ENCODE measurements around the gene SLC43A1. TPM values are rescaled to one million over a fixed set of nuclear protein-coding genes. Genes with fewer than 3 reads are reported as not detected.
A peak's percentile ranks its signal among the peaks of the same experiment; 100 is the strongest.

The SLC43A1 gene
- total RNA-seq, 8 experiments from 2014 or later: 0.32 to 13.7 (median 2.1) TPM

GRCh38 chr11:57502376-57502775 lies 13.1 kb downstream of the SLC43A1 start:
- WGBS, 10 experiments: 89 to 100% (median 100%) methylated on average over 1 to 3 of the region's 3 CpGs; no CpG with 5 or more reads in 3 of the 10 experiments
- Histone ChIP-seq H3K27ac (no peak overlapping the region), H3K4me1 (replicated peaks in 1 of 2) (peaks cover 5 to 10% of the 10 kb centered on the region in 2 donors), H3K4me3 (no peak overlapping the region)
- no peak for ATAC-seq (replicated peaks in 6 of 8)
- in situ Hi-C loops (cut with MboI; ENCODE audit: low pct_unique_long_range_greater_than_20kb in 2 of 9, low sequenced_read_pairs in 9 of 9, unreplicated experiment in 9 of 9): loop anchor here in 1 of 9 experiments (25.0 kb wide), 1 partner anchor 165 kb away; the partner anchor contains the start of genes P2RX3 and SSRP1

DNA sequence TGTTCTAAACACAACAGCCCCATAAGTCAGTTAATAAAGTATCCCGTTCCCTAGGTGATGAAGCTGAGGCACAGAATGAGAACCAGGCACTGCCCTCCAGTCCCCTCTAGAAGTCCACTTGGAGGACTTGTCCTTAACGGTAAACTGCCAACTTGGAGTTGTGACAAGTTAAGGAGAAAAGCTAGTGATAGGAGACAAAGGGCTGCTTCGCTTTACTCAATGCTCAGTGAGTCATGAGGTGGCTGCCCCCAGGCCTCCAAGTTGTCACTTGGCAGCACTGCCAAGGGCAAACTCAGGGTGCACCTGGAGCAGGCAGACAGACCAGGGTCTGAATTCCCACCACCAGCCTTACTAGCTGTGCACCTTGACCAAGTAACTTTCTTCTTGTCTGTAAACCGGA lies 13.5 kb downstream of the SLC43A1 start:
- H3K4me1 ChIP-seq (replicated peaks in 1 of 2): peaks cover 5 to 10% of the 10 kb centered on the region in 2 donors
- no peak for ATAC-seq (replicated peaks in 6 of 8)
- WGBS, 10 experiments: 49 to 100% (median 83%) methylated on average over 1 to 3 of the region's 4 CpGs; no CpG with 5 or more reads in 1 of the 10 experiments
- H3K27ac ChIP-seq: no peak overlapping the region
- no peak overlapping the region for H3K4me3 ChIP-seq
- in situ Hi-C loops (cut with MboI; ENCODE audit: low pct_unique_long_range_greater_than_20kb in 2 of 9, low sequenced_read_pairs in 9 of 9, unreplicated experiment in 9 of 9): loop anchor here in 1 of 9 experiments (25.0 kb wide), 1 partner anchor 165 kb away; the partner anchor contains the start of genes P2RX3 and SSRP1

GRCh38 chr11:57500926-57501325 lies 14.6 kb downstream of the SLC43A1 start:
- no peak for ATAC-seq (replicated peaks in 6 of 8)
- no peak overlapping the region for H3K27ac ChIP-seq
- peaks cover 8 to 10% of the 10 kb centered on the region in 2 donors for H3K4me1 ChIP-seq (replicated peaks in 1 of 2)
- H3K4me3 ChIP-seq: no peak overlapping the region
- in situ Hi-C loops (cut with MboI; ENCODE audit: low pct_unique_long_range_greater_than_20kb in 2 of 9, low sequenced_read_pairs in 9 of 9, unreplicated experiment in 9 of 9): loop anchor here in 1 of 9 experiments (25.0 kb wide), 1 partner anchor 164 kb away; the partner anchor contains the start of genes P2RX3 and SSRP1
- WGBS, 10 experiments: 100% methylated on average over 1 of the region's 15 CpGs; no CpG with 5 or more reads in 9 of the 10 experiments

GRCh38 chr11:57500515-57500914 lies 15.0 kb downstream of the SLC43A1 start:
- H3K27ac ChIP-seq: no peak overlapping the region
- peaks cover 8 to 10% of the 10 kb centered on the region in 2 donors for H3K4me1 ChIP-seq (replicated peaks in 1 of 2)
- ATAC-seq (replicated peaks in 6 of 8): no peak
- no peak overlapping the region for H3K4me3 ChIP-seq
- in situ Hi-C loops (cut with MboI; ENCODE audit: low pct_unique_long_range_greater_than_20kb in 2 of 9, low sequenced_read_pairs in 9 of 9, unreplicated experiment in 9 of 9): loop anchor here in 1 of 9 experiments (25.0 kb wide), 1 partner anchor 163 kb away; the partner anchor contains the start of genes P2RX3 and SSRP1
- 94 to 100% methylated on average over 1 to 3 of the region's 8 CpGs; no CpG with 5 or more reads in 8 of the 10 experiments for WGBS, 10 experiments

DNA sequence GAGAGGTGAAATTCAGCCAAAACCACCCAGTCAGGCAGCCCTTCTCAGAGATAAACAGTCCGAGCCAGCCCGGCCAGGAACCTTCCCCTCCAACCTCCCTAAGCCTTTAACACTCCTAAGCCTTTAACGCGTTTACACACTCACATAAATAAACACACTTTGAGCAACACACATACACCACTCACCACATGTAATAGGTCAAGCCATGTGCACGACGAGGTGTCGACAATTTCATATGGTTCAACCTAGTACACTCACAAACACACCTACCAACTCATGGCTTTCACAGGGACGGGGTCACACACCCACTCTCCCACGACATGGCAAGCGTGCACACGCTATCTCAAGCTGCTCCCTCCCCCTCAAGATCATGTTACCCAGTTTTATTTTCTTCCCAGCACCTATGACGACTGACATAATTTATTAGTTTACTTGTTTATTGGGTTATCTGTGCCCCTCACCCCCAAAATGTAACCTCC lies 15.5 kb downstream of the SLC43A1 start:
- Histone ChIP-seq H3K4me3 (peak overlapping the region in 4 of 5 donors; percentile 20 to 32 (median 27)), H3K4me1 (replicated peaks in 1 of 2) (peaks cover 8 to 10% of the 10 kb centered on the region in 2 donors), H3K27ac (no peak overlapping the region)
- no peak for ATAC-seq (replicated peaks in 6 of 8)
- WGBS, 10 experiments: 0 to 100% (median 55%) methylated on average over 1 to 7 of the region's 12 CpGs; no CpG with 5 or more reads in 1 of the 10 experiments
- in situ Hi-C loops (cut with MboI; ENCODE audit: low pct_unique_long_range_greater_than_20kb in 2 of 9, low sequenced_read_pairs in 9 of 9, unreplicated experiment in 9 of 9): loop anchor here in 3 of 9 experiments (25.0 kb wide), 3 partner anchors 137 to 163 kb away; partner anchors contain the start of genes P2RX3 (in 1 of the 3), SSRP1 (in 1 of the 3) and YPEL4 (in 1 of the 3)

DNA sequence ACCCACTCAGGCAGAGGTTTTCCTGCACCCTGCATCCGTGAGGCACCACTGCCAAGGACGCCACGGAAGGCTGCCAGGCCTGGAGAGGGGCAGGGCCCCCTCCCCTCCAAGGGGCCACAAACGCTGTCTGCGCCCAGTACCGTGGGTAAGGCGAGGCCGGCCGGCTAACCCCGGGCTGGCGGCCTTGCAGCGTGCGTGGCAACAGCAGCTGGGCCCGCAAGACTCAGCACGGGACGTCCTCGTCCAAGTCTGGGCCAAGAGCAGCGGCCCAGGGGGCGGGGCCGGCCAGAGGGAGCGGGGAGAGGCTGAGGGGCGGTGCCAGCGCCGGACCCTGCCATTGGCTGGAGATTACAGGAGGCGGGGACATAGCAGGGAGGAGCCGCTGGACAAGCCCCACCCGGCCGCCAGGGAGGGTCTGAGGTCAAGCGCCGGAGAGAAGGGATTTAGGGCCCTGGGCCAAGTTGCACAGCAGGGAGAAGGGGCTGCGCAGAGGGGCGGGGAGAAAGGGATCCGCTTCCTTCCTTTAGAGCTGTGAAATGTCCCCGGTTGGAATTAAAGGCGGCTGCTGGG lies 16.0 kb downstream of the SLC43A1 start:
- ATAC-seq (replicated peaks in 6 of 8): peak; percentile 98 to 100 (median 99)
- H3K4me3 ChIP-seq: peak overlapping the region; percentile 11 to 32 (median 26)
- no peak overlapping the region for H3K27ac ChIP-seq
- WGBS, 10 experiments: 0 to 30% (median 6%) methylated on average over 2 to 7 of the region's 35 CpGs; no CpG with 5 or more reads in 5 of the 10 experiments
- peaks cover 8 to 10% of the 10 kb centered on the region in 2 donors for H3K4me1 ChIP-seq (replicated peaks in 1 of 2)
- in situ Hi-C loops (cut with MboI; ENCODE audit: low pct_unique_long_range_greater_than_20kb in 2 of 9, low sequenced_read_pairs in 9 of 9, unreplicated experiment in 9 of 9): loop anchor here in 2 of 9 experiments (25.0 kb wide), 2 partner anchors 137 to 138 kb away; partner anchors contain the start of gene YPEL4 (in 1 of the 2)

DNA sequence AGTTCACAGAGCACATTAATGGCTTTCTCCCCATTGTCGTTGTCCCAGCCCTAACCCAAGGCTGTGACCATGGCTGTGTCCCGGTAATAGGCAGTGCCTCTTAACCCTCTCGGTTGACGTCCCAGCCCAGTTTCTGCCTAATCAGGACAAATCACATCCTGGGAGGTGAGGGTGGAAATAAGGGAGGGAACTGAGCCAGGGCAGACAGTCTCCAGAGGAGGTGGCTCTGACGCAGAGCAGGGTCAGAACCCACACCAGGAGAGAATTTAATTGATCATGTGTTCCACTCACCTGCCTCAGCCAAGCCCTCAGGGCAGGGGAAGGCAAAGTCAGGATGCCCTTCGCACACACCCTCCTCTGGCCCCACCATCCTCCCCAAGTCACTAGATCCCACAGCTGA lies 17.0 kb downstream of the SLC43A1 start:
- Histone ChIP-seq H3K27ac (no peak overlapping the region), H3K4me1 (replicated peaks in 1 of 2) (peaks cover 8 to 10% of the 10 kb centered on the region in 2 donors), H3K4me3 (no peak overlapping the region)
- in situ Hi-C loops (cut with MboI; ENCODE audit: low pct_unique_long_range_greater_than_20kb in 2 of 9, low sequenced_read_pairs in 9 of 9, unreplicated experiment in 9 of 9): loop anchor here in 2 of 9 experiments (25.0 kb wide), 2 partner anchors 136 to 139 kb away; partner anchors contain the start of gene YPEL4 (in 1 of the 2)
- 80 to 100% methylated on average over 1 of the region's 6 CpGs; no CpG with 5 or more reads in 8 of the 10 experiments for WGBS, 10 experiments
- ATAC-seq (replicated peaks in 6 of 8): no peak

GRCh38 chr11:57497303-57498247 lies 17.9 kb downstream of the SLC43A1 start:
- 83 to 100% (median 89%) methylated on average over 1 to 13 of the region's 15 CpGs; no CpG with 5 or more reads in 2 of the 10 experiments for WGBS, 10 experiments

GRCh38 chr11:57496109-57496820 lies 19.2 kb downstream of the SLC43A1 start:
- in situ Hi-C loops (cut with MboI; ENCODE audit: low pct_unique_long_range_greater_than_20kb in 2 of 9, low sequenced_read_pairs in 9 of 9, unreplicated experiment in 9 of 9): loop anchor here in 2 of 9 experiments (25.0 kb wide), 2 partner anchors 134 to 141 kb away; partner anchors contain the start of gene YPEL4 (in 1 of the 2)
- 74 to 89% (median 87%) methylated on average over 2 to 6 of the region's 9 CpGs; no CpG with 5 or more reads in 5 of the 10 experiments for WGBS, 10 experiments

More at GRCh38 chr11:57497303-57498247, 17.9 kb downstream of the SLC43A1 start:
- ATAC-seq (replicated peaks in 6 of 8): no peak
- H3K27ac ChIP-seq: no peak overlapping the region
- peaks cover 8 to 10% of the 10 kb centered on the region in 2 donors for H3K4me1 ChIP-seq (replicated peaks in 1 of 2)
- no peak overlapping the region for H3K4me3 ChIP-seq
- in situ Hi-C loops (cut with MboI; ENCODE audit: low pct_unique_long_range_greater_than_20kb in 2 of 9, low sequenced_read_pairs in 9 of 9, unreplicated experiment in 9 of 9): loop anchor here in 2 of 9 experiments (25.0 kb wide), 2 partner anchors 135 to 140 kb away; partner anchors contain the start of gene YPEL4 (in 1 of the 2)

DNA sequence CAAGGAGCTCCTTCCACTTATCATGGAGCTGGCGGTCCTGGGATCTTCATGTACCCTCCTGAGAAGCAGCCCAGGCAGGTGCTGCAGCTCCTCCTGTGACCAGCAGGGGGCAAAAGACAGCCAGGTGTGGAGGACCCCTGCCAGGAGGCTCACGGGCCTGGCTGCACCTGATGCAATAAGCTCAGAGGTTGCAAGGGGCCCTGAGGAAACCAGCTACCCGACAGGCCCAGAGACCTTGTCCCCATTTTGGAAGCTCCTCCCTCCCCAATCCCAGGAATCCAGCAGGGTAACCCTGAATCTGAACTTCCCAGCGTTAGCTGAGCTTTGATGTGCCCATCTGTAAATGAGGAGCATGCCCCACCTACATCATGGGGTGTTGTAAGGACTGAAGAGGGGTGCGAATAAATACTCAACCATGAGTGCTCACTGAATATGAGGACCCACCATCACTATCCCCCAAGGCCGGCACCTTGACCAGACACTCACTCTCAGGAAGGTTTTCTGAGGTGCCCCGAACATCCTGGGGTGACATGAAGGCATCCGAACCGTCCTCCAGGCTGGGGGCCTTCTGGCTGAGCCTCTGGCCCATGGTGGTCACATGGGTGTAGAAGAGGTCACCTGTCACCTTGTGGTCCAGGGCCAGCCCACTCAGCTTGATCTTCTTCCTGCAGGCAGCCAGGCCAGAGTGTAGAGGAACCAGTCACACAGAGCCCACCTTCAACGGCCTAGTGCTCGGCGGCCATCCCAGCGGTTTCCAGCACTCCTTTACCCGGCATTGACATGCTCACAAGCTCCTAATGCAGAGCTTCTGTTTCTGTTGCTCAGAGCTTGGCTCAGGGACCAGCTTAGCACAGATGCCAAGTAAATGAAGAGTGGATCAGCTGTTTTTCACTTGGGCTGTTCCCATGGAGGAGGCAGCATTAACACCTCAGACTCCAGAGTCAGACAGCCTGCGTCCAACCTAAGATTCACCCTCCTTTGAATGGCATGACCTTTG lies 21.7 kb downstream of the SLC43A1 start:
- H3K27ac ChIP-seq: no peak overlapping the region
- WGBS, 10 experiments: 23 to 97% (median 90%) methylated on average over 3 to 7 of the region's 15 CpGs; no CpG with 5 or more reads in 3 of the 10 experiments
- in situ Hi-C loops (cut with MboI; ENCODE audit: low pct_unique_long_range_greater_than_20kb in 2 of 9, low sequenced_read_pairs in 9 of 9, unreplicated experiment in 9 of 9): loop anchor here in 2 of 9 experiments (25.0 kb wide), 2 partner anchors 132 to 143 kb away; partner anchors contain the start of gene YPEL4 (in 1 of the 2)
- H3K4me3 ChIP-seq: no peak overlapping the region
- H3K4me1 ChIP-seq (replicated peaks in 1 of 2): peaks cover 1 to 2% of the 10 kb centered on the region in 2 donors
- ATAC-seq (replicated peaks in 6 of 8): peak in 7 of 8 experiments; percentile 21 to 88 (median 55)

More at GRCh38 chr11:57496109-57496820, 19.2 kb downstream of the SLC43A1 start:
- Histone ChIP-seq H3K27ac (no peak overlapping the region), H3K4me1 (replicated peaks in 1 of 2) (peaks cover 8 to 10% of the 10 kb centered on the region in 2 donors), H3K4me3 (no peak overlapping the region)
- no peak for ATAC-seq (replicated peaks in 6 of 8)

All from motor neuron (in vitro differentiated cells).